Upper lobe of left lung (tissue), 4 donors: Measurements from ENCODE around the gene GUCA1C.

Experiments
- POLR2A ChIP-seq, 4 donors: fragments of 450-650 bp; IDR thresholded peaks; one replicate each; pipeline ENCODE4 v1.5.1; 2016 to 2017; ENCODE audit warnings: antibody characterized with exemption in 4 of 4, mild to moderate bottlenecking in 2 of 4
- TF ChIP-seq, protein P1 (sequence below), 6 experiments: fragments of 450-650 bp in 4 of 6; fragments of 200-600 bp in 2 of 6; sonication (generic) in 2 of 6; IDR thresholded peaks; one replicate each; pipeline ENCODE4 v1.5.1; 2016 to 2019; ENCODE audit warnings: antibody characterized with exemption in 6 of 6

DNA sequence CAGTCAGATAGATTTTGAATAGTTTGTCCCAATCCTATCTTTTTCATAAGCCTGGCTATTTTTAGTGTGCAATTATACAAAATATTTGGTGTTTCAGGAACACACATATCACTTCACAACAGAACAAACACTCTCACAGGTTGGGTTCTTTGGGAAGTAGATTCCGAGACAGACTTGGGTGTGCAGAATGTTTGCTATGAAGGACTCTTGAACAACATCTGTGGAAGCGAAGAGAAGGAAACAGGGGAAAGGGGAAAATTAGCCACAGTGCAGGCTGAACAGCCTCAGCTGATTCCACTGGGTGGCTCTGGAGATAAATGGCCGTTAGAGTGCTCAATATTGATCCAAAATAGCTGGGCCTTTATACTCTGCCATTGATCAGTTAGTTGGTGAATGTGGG lies 61.8 kb downstream of the GUCA1C start:
- TF ChIP-seq, protein P1, sequence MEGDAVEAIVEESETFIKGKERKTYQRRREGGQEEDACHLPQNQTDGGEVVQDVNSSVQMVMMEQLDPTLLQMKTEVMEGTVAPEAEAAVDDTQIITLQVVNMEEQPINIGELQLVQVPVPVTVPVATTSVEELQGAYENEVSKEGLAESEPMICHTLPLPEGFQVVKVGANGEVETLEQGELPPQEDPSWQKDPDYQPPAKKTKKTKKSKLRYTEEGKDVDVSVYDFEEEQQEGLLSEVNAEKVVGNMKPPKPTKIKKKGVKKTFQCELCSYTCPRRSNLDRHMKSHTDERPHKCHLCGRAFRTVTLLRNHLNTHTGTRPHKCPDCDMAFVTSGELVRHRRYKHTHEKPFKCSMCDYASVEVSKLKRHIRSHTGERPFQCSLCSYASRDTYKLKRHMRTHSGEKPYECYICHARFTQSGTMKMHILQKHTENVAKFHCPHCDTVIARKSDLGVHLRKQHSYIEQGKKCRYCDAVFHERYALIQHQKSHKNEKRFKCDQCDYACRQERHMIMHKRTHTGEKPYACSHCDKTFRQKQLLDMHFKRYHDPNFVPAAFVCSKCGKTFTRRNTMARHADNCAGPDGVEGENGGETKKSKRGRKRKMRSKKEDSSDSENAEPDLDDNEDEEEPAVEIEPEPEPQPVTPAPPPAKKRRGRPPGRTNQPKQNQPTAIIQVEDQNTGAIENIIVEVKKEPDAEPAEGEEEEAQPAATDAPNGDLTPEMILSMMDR (IDR thresholded peaks at IDR 0.05): no peak
- TF ChIP-seq POLR2A (IDR thresholded peaks at IDR 0.05): no peak
